Left ventricle myocardium inferior (tissue), 1 donor: ENCODE results near the gene GPER1. TPM values are rescaled to one million over a fixed set of nuclear protein-coding genes. Genes with fewer than 3 reads are reported as not detected.

Experiments used
- DNase-seq: peaks from one replicate; pipeline ENCODE4 v3.0.0-alpha.2; 2020
- H3K27ac ChIP-seq: fragments of 200-600 bp; replicated peaks from 2 replicates; pipeline ENCODE4 v1.8.0; 2021
- H3K27me3 ChIP-seq: fragments of 200-600 bp; 2 replicates; pipeline ENCODE4 v1.8.0; 2021; ENCODE audit warnings: low read depth
- H3K36me3 ChIP-seq: fragments of 200-600 bp; 2 replicates; pipeline ENCODE4 v1.8.0; 2021
- H3K4me1 ChIP-seq: fragments of 200-600 bp; 2 replicates; pipeline ENCODE4 v1.8.0; 2021
- H3K4me3 ChIP-seq: fragments of 200-600 bp; 2 replicates; pipeline ENCODE4 v1.8.0; 2021; ENCODE audit warnings: mild to moderate bottlenecking, moderate library complexity
- H3K9me3 ChIP-seq: fragments of 200-600 bp; replicated peaks from 2 replicates; pipeline ENCODE4 v1.8.0; 2021
- intact Hi-C: fragments of 100-400 bp; cut with micrococcal nuclease; formaldehyde crosslinking; loops from one replicate; pipeline ENCODE4 v1.11.0; 2022
- total RNA-seq: library from RNA; stranded (reverse); fragmentation: NEBNext Ultra II Directional; extraction: Animal tissue kit (Norgen Biotek cat#: 25700); gene quantifications from one replicate; pipeline ENCODE4 v1.2.1, GENCODE V29; 2021
- TF ChIP-seq, protein P1 (sequence below): fragments of 200-600 bp; IDR thresholded peaks from 2 replicates; pipeline ENCODE4 v1.8.0; 2021; ENCODE audit warnings: antibody characterized with exemption, mild to moderate bottlenecking, borderline replicate concordance
- donor health status: DM: no; HTN: yes; CAD: no; lungs with severe emphysema.

Gene GPER1
- total RNA-seq, 1 donor from 2014 or later = 3.0 TPM

DNA sequence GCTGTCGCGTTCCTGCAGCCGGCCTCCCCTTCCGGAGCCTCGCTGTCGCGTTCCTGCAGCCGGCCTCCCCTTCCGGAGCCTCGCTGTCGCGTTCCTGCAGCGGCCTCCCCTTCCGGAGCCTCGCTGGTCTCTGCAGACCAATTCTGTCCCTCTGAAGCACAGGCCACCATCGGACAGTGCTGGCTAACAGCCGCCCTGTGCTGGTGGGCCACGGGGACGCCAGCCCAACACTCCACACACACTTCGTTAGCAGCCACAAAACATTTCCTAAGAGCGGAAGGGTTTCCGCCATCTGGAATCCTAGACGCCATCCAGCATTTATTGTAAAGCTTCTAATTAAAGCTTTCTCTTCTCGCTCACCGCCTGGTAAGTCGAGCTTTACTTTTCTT, 11.2 kb downstream of the GPER1 start:
- H3K36me3 ChIP-seq = no peaks in the 10 kb centered on the region
- TF ChIP-seq, protein P1, sequence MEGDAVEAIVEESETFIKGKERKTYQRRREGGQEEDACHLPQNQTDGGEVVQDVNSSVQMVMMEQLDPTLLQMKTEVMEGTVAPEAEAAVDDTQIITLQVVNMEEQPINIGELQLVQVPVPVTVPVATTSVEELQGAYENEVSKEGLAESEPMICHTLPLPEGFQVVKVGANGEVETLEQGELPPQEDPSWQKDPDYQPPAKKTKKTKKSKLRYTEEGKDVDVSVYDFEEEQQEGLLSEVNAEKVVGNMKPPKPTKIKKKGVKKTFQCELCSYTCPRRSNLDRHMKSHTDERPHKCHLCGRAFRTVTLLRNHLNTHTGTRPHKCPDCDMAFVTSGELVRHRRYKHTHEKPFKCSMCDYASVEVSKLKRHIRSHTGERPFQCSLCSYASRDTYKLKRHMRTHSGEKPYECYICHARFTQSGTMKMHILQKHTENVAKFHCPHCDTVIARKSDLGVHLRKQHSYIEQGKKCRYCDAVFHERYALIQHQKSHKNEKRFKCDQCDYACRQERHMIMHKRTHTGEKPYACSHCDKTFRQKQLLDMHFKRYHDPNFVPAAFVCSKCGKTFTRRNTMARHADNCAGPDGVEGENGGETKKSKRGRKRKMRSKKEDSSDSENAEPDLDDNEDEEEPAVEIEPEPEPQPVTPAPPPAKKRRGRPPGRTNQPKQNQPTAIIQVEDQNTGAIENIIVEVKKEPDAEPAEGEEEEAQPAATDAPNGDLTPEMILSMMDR = no peak
- intact Hi-C loops = no loop called here
- H3K9me3 ChIP-seq = no peaks in the 10 kb centered on the region
- no peak overlapping the region for H3K27ac ChIP-seq
- no peaks in the 10 kb centered on the region for H3K27me3 ChIP-seq
- no peak for DNase-seq
- peaks cover 23% of the 10 kb centered on the region for H3K4me1 ChIP-seq
- no peak overlapping the region for H3K4me3 ChIP-seq

DNA sequence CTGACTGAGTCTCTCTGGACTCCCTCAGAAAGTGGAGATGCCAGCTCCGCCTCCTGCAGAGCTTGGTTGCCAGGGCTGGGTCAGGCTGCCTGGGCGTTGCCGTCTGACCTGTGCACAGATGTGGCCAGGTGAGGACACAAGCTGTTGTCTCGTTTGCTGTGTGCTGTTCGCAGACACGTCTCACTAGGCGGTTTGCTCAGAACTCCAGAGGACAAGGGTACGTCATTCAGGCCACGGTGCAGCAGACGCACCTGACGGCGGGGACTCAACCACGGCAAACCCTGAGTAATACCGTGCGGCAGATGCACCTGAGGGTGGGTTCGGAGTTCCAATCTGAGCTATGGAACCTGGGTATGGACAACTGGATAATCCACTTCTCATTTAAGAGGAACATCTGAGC, 11.7 kb downstream of the GPER1 start:
- DNase-seq = no peak
- no peaks in the 10 kb centered on the region for H3K27me3 ChIP-seq
- intact Hi-C loops = no loop called here
- H3K9me3 ChIP-seq = no peaks in the 10 kb centered on the region
- TF ChIP-seq, protein P1 = no peak
- H3K27ac ChIP-seq = no peak overlapping the region
- H3K4me1 ChIP-seq = peaks cover 28% of the 10 kb centered on the region
- H3K36me3 ChIP-seq = no peaks in the 10 kb centered on the region
- no peak overlapping the region for H3K4me3 ChIP-seq

DNA sequence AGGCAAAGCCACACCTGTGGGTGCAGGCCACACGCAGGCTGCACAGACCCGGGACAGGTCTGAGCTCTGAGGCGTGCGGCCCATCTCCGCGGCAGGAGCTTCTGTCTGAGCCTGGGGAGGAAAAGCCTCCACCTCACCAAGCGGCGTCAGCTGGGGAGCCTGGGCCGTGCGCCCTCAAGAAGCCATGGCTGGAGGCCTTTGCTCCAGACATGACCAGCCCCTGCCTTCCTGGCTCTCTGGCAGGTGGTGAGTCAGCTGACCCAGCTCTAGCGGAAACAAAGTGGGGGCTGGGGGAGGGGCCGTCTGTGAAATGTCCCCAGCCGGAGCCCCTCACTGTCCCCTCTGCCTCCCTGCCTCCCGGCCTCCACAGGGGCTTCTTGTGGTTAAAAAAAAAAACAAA, 12.5 kb downstream of the GPER1 start:
- Histone ChIP-seq H3K36me3 (no peaks in the 10 kb centered on the region), H3K27me3 (no peaks in the 10 kb centered on the region), H3K4me1 (peaks cover 33% of the 10 kb centered on the region), H3K4me3 (no peak overlapping the region), H3K27ac (no peak overlapping the region), H3K9me3 (no peaks in the 10 kb centered on the region)
- intact Hi-C loops = no loop called here
- TF ChIP-seq, protein P1 = no peak
- DNase-seq = no peak

DNA sequence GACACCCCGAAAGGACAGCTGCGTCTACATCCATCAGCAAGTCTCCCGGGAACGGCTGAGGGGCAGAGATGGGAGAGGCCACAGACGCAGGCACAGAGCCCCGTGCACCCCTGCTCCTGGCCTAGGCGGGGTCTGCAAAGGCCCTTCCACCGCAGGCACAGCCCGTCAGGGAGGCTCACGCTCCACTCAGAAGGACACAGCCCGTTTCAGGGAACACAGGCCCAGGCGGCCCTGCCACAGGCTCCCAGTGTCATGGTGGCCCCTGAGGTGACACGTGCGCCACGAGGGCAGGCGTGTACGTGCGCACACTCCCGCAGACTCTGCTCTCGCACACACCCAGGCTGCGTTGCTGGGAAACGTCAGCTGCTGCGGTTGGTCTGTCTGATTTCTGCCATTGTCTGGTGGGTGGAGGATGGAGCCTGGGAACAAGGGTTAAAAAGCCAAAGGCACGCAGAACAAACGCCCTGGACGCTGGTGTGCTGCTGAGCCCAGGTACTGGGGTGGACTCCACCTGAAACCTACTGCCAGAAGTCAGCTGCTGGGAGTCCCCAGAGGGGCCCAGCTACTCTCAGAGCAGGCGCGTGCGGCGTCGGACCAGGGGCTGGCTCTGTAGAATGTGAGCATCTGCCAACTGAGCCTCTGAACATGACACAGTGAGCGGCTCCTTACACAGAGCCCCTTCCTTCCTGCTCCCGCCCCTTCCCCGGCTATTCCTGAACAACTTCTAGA, 13.1 kb downstream of the GPER1 start:
- H3K27me3 ChIP-seq = no peaks in the 10 kb centered on the region
- TF ChIP-seq, protein P1 = no peak
- no peak for DNase-seq

DNA sequence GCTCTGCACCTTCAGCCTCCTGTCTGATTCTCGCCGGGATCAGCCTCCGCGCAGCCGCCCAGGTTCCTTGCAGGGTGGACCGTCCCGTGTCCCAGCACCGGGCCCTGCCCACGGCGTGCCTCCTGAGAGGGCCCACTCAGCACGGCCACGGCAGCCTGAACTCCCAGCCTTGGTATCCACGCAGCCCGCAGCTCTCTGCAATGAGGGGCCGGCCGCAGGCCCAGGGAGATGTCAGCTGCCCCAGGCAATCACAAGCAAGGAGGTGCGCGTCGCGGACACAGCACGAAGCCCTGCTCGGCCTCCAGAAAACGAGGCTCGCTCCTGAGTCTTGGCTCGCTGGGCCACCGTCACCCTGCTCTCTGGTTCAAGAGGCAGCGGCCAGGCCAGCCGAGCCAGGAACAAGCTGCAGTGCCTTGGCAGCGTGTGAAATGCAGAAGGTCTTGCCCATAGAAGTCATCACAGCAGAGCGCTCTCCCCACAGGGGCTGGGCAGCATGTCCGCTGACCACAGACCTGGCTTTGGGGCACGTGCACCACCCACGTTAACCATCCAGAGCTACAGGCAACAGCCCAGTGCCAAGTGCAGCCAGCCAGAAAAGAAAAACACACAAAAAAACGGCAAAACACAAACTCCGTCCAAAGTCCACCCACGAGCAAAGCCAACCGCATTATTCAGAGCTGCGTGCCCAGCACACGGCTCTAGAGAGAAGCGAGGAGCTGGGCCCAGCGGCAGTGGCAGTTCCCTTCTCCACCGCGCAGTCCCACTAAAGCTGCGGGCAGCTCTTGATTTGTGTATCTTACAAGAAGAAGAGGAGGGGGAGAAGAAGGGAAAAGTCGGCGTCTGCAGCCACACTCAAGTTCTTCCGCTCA, 13.9 kb downstream of the GPER1 start:
- no peaks in the 10 kb centered on the region for H3K36me3 ChIP-seq
- no peaks in the 10 kb centered on the region for H3K9me3 ChIP-seq
- H3K27me3 ChIP-seq = no peaks in the 10 kb centered on the region
- DNase-seq = no peak
- H3K4me1 ChIP-seq = peaks cover 24% of the 10 kb centered on the region
- TF ChIP-seq, protein P1 = no peak
- no peak overlapping the region for H3K27ac ChIP-seq
- H3K4me3 ChIP-seq = no peak overlapping the region
- intact Hi-C loops = no loop called here

More for the DNA sequence above, 13.1 kb downstream of the GPER1 start:
- intact Hi-C loops = no loop called here
- no peaks in the 10 kb centered on the region for H3K36me3 ChIP-seq
- no peaks in the 10 kb centered on the region for H3K9me3 ChIP-seq
- no peak overlapping the region for H3K4me3 ChIP-seq
- H3K4me1 ChIP-seq = peaks cover 27% of the 10 kb centered on the region
- no peak overlapping the region for H3K27ac ChIP-seq
